Mucosa of descending colon (tissue), 3 donors: ENCODE data around the gene COBL. TPM values are rescaled to one million over a fixed set of nuclear protein-coding genes. Genes with fewer than 3 reads are reported as not detected.

Source experiments
- ATAC-seq: fragments of 200-7000 bp; cut with Tn5 transposase; one replicate; pipeline ENCODE4 v1.9.1; 2020; ENCODE audit warnings: mild to moderate bottlenecking, moderate library complexity
- DNase-seq, 3 donors: peaks; one replicate each; pipeline ENCODE4 v3.0.0-alpha.2; 2020
- H3K36me3 ChIP-seq: fragments of 200-600 bp; one replicate; pipeline ENCODE4 v1.8.0; 2021; ENCODE audit warnings: low read depth, mild to moderate bottlenecking
- H3K4me1 ChIP-seq: fragments of 200-600 bp; one replicate; pipeline ENCODE4 v1.8.0; 2021; ENCODE audit warnings: low read depth, mild to moderate bottlenecking
- H3K4me3 ChIP-seq: fragments of 200-600 bp; one replicate; pipeline ENCODE4 v1.8.0; 2021; ENCODE audit warnings: mild to moderate bottlenecking
- H3K9me3 ChIP-seq: fragments of 200-600 bp; one replicate; pipeline ENCODE4 v1.8.0; 2021; ENCODE audit warnings: mild to moderate bottlenecking
- CTCF ChIP-seq: fragments of 200-600 bp; IDR thresholded peaks from one replicate; pipeline ENCODE4 v1.8.0; 2022; ENCODE audit warnings: antibody characterized with exemption, mild to moderate bottlenecking
- intact Hi-C, 2 donors: fragments of 100-400 bp; cut with DNase I in 1 of 2; cut with micrococcal nuclease in 1 of 2; formaldehyde crosslinking; loops; one replicate each; pipeline versions ENCODE4 v1.11.0 to v1.11.1; 2022; cut with DNase I, micrococcal nuclease
- total RNA-seq, 3 donors: library from RNA; stranded (reverse); fragmentation: NEBNext Ultra II Directional in 2 of 3; extraction: Animal tissue kit (Norgen Biotek cat#: 25700) in 2 of 3; gene quantifications; one replicate each; pipeline versions ENCODE4 v1.2.1 to v1.2.4, GENCODE V29; 2021 to 2023
- donor health status: DM: no; HTN: no; CAD: no; lungs with moderate emphysema.
- donor health status: DM: no; HTN: no; CAD: no.
- donor health status: DM: no; HTN: yes; CAD: no.

COBL gene
- total RNA-seq, 3 donors from 2014 or later = 48.6 to 91.8 (median 56.6) TPM

- no peak for TF ChIP-seq CTCF
- Histone ChIP-seq H3K9me3 (no peaks in the 10 kb centered on the region), H3K4me3 (no peak overlapping the region), H3K4me1 (no peaks in the 10 kb centered on the region), H3K36me3 (no peaks in the 10 kb centered on the region)
- DNase-seq (no peak), ATAC-seq (no peak)
- intact Hi-C loops = no loop called here
These were observed 77.6 kb downstream of the COBL start for GRCh38 chr7:51238981-51239495.

GRCh38 chr7:51237446-51238133 lies 79.0 kb downstream of the COBL start:
- Histone ChIP-seq H3K36me3 (no peaks in the 10 kb centered on the region), H3K4me1 (no peaks in the 10 kb centered on the region), H3K4me3 (no peak overlapping the region), H3K9me3 (no peaks in the 10 kb centered on the region)
- DNase-seq (peak in 1 of 3 donors; percentile 33), ATAC-seq (peak; percentile 78)
- intact Hi-C loops = no loop called here
- no peak for TF ChIP-seq CTCF

GRCh38 chr7:51236470-51237132 lies 80.0 kb downstream of the COBL start:
- DNase-seq (no peak), ATAC-seq (no peak)
- no peaks in the 10 kb centered on the region for H3K36me3 ChIP-seq
- no peak overlapping the region for H3K4me3 ChIP-seq
- no peaks in the 10 kb centered on the region for H3K4me1 ChIP-seq
- no peak for TF ChIP-seq CTCF
- intact Hi-C loops = no loop called here
- no peaks in the 10 kb centered on the region for H3K9me3 ChIP-seq

DNA sequence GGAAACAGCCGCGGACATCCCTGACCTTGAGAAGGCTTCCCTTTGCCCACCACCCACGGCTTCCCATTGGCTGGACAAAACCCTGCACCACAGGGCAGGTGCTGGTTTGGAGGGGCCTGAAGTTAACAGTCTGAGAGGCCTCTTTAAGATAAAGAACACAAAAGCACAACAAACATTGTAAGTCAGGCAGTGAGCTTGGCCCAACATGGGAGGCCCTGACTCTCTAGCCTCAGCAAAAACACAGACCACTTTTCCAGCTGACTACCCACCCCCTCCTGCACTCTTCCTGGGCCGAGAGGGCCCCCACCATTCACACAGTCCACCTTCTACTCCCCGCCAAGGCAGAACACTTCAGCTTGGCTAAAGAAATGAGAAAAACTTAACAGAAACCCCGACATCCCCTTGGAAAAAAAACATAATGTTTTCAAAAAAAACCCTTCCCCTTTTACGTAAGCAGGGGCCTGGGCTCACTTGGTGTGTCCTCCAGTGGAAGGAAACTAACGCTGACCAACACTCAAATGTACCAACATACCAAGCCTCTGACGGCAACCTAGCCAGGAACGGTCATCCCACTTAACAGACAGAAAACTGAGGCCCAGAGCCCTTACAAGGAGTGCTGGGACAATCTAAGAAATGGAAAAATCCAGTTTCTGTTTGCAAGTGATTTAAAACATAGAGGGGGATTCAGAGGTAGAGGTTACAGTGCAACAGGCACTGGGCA lies 80.9 kb downstream of the COBL start:
- H3K4me3 ChIP-seq = no peak overlapping the region
- no peak for TF ChIP-seq CTCF
- H3K4me1 ChIP-seq = no peaks in the 10 kb centered on the region
- H3K9me3 ChIP-seq = no peaks in the 10 kb centered on the region
- no peaks in the 10 kb centered on the region for H3K36me3 ChIP-seq
- intact Hi-C loops = no loop called here
- DNase-seq = no peak
- no peak for ATAC-seq

DNA sequence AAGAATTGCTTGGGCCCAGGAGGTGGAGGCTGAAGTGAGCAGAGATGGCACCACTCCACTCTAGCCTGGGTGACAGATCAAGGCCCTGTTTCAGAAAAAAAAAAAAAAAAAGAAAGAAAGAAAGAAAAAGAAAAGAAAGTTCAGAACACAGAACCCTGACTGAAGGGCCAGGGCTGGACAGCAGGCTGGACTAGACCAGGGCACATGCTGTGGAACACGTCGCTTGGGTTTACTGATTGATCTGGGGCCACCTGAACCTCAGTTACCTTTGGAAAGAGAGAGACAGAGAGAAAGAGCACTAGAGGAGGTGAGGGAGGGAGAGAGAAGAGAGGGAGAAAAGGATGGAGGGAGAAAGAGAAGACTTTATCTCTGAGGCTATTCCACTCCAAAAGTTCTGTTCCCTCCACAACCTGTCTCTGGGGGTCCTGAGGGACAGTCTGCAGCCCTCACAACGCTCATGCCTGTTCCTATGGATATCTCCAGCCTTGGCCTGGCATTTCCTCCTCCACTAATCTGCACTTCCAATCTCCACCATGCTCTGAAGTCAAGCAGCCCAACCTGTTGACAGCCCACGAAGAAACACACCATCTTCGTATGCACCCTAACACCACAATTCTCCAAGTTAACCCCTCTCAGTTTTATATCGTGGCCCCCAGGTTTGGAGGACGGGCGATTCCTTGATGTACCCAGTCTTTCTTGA lies 81.8 kb downstream of the COBL start:
- no peak for DNase-seq
- intact Hi-C loops = no loop called here
- TF ChIP-seq CTCF = no peak
- Histone ChIP-seq H3K9me3 (no peaks in the 10 kb centered on the region), H3K4me3 (no peak overlapping the region), H3K4me1 (no peaks in the 10 kb centered on the region), H3K36me3 (no peaks in the 10 kb centered on the region)
- ATAC-seq = no peak
